ENCODE data around the gene GABBR2. TPM values are rescaled to one million over a fixed set of nuclear protein-coding genes. Genes with fewer than 3 reads are reported as not detected.

The GABBR2 gene
- total RNA-seq, 3 donors from 2014 or later = not detected

- no peaks in the 10 kb centered on the region for H3K4me1 ChIP-seq
- DNase-seq (ENCODE audit: low spot score in 2 of 2) = no peak
- TF ChIP-seq POLR2A (IDR thresholded peaks at IDR 0.05) = no peak
- no peak for TF ChIP-seq CTCF (IDR thresholded peaks at IDR 0.05)
- TF ChIP-seq POLR2AphosphoS5 (IDR thresholded peaks at IDR 0.05) = no peak
- intact Hi-C loops (cut with DNase I; ENCODE audit: low total_unique reads) = no loop called here
- peaks cover 0 to 8% of the 10 kb centered on the region in 2 donors for H3K27me3 ChIP-seq
- H3K4me3 ChIP-seq = no peak overlapping the region
- no peaks in the 10 kb centered on the region for H3K9me3 ChIP-seq
- H3K36me3 ChIP-seq = no peaks in the 10 kb centered on the region
- no peak overlapping the region for H3K27ac ChIP-seq
Observed at GRCh38 chr9:98625728-98626127, 83.0 kb downstream of the GABBR2 start.

- Histone ChIP-seq H3K4me3 (no peak overlapping the region), H3K9me3 (no peaks in the 10 kb centered on the region), H3K4me1 (no peaks in the 10 kb centered on the region), H3K27me3 (no peaks in the 10 kb centered on the region), H3K36me3 (no peaks in the 10 kb centered on the region), H3K27ac (no peak overlapping the region)
- TF ChIP-seq POLR2AphosphoS5 (IDR thresholded peaks at IDR 0.05) = no peak
- TF ChIP-seq POLR2A (IDR thresholded peaks at IDR 0.05) = no peak
- TF ChIP-seq CTCF (IDR thresholded peaks at IDR 0.05) = no peak
- intact Hi-C loops (cut with DNase I; ENCODE audit: low total_unique reads) = no loop called here
- no peak for DNase-seq (ENCODE audit: low spot score in 2 of 2)
Observed at GRCh38 chr9:98619788-98620187, 88.9 kb downstream of the GABBR2 start.

- H3K4me1 ChIP-seq = no peaks in the 10 kb centered on the region
- no peaks in the 10 kb centered on the region for H3K9me3 ChIP-seq
- DNase-seq (ENCODE audit: low spot score in 2 of 2) = no peak
- H3K27ac ChIP-seq = no peak overlapping the region
- H3K27me3 ChIP-seq = no peaks in the 10 kb centered on the region
- TF ChIP-seq POLR2AphosphoS5 (IDR thresholded peaks at IDR 0.05) (no peak), POLR2A (IDR thresholded peaks at IDR 0.05) (no peak), CTCF (IDR thresholded peaks at IDR 0.05) (no peak)
- no peak overlapping the region for H3K4me3 ChIP-seq
- intact Hi-C loops (cut with DNase I; ENCODE audit: low total_unique reads) = no loop called here
- H3K36me3 ChIP-seq = no peaks in the 10 kb centered on the region
Observed at GRCh38 chr9:98615633-98616032, 93.1 kb downstream of the GABBR2 start.

GRCh38 chr9:98614941-98615340 lies 93.8 kb downstream of the GABBR2 start:
- Histone ChIP-seq H3K27me3 (no peaks in the 10 kb centered on the region), H3K27ac (no peak overlapping the region), H3K4me3 (no peak overlapping the region), H3K9me3 (no peaks in the 10 kb centered on the region), H3K4me1 (no peaks in the 10 kb centered on the region), H3K36me3 (no peaks in the 10 kb centered on the region)
- intact Hi-C loops (cut with DNase I; ENCODE audit: low total_unique reads) = no loop called here
- TF ChIP-seq CTCF (IDR thresholded peaks at IDR 0.05) = no peak
- TF ChIP-seq POLR2A (IDR thresholded peaks at IDR 0.05) = no peak
- TF ChIP-seq POLR2AphosphoS5 (IDR thresholded peaks at IDR 0.05) = no peak
- DNase-seq (ENCODE audit: low spot score in 2 of 2) = no peak

- TF ChIP-seq CTCF (IDR thresholded peaks at IDR 0.05) = no peak
- no peak for TF ChIP-seq POLR2A (IDR thresholded peaks at IDR 0.05)
- TF ChIP-seq POLR2AphosphoS5 (IDR thresholded peaks at IDR 0.05) = no peak
- Histone ChIP-seq H3K9me3 (no peaks in the 10 kb centered on the region), H3K4me1 (no peaks in the 10 kb centered on the region), H3K27me3 (no peaks in the 10 kb centered on the region), H3K27ac (no peak overlapping the region), H3K4me3 (no peak overlapping the region), H3K36me3 (no peaks in the 10 kb centered on the region)
- DNase-seq (ENCODE audit: low spot score in 2 of 2) = no peak
- intact Hi-C loops (cut with DNase I; ENCODE audit: low total_unique reads) = no loop called here
Observed at GRCh38 chr9:98612061-98612752, 96.5 kb downstream of the GABBR2 start.

Data from breast epithelium (tissue), 4 donors.